ENCODE measurements around the gene POLA1.

POLA1 gene

DNA sequence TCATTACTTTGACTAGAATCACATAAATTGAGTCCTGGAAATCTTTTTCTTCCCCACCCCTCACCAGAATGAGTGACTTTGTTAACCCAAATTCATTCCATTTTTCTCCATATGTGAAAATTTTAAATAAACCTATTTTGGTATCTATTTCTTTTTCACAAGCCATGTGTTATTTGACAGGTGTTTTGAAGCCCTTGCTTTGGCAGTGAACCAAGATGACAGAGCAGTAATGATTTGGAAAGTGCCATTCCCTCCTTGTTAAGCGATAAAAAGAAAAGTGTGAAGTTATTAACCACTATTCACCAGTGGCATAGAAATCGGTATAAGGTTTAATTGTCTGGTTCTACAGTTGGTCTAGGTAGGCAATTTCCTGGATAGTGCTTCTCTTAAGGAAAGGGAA is 66.1 kb downstream of the POLA1 start:
- H3K4me1 ChIP-seq (ENCODE audit: control insufficient read depth, insufficient read depth, low read length), result no peaks in the 10 kb centered on the region
- no peak overlapping the region for H3K27ac ChIP-seq (ENCODE audit: extremely low read depth, low read depth, low read length)
- peaks cover 21 to 65% of the 10 kb centered on the region in 2 experiments for H3K36me3 ChIP-seq (ENCODE audit: control insufficient read depth in 2 of 2, insufficient read depth in 1 of 2, low read length in 2 of 2)
- ChIA-PET POLR2A (no interaction called here), CTCF (interaction anchor here (3.0 kb wide), 1 partner anchor 7 kb away, joined by 13 read pairs; no protein-coding TSS in a partner anchor)
- no peaks in the 10 kb centered on the region for H3K9me3 ChIP-seq (ENCODE audit: control insufficient read depth, insufficient read depth, low read depth, low read length)
- no peak overlapping the region for H3K4me3 ChIP-seq (ENCODE audit: low read depth, low read length)
- TF ChIP-seq, protein P1, sequence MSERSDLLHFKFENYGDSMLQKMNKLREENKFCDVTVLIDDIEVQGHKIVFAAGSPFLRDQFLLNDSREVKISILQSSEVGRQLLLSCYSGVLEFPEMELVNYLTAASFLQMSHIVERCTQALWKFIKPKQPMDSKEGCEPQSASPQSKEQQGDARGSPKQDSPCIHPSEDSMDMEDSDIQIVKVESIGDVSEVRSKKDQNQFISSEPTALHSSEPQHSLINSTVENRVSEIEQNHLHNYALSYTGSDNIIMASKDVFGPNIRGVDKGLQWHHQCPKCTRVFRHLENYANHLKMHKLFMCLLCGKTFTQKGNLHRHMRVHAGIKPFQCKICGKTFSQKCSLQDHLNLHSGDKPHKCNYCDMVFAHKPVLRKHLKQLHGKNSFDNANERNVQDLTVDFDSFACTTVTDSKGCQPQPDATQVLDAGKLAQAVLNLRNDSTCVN (tag by site-specific recombination; optimal IDR thresholded peaks at IDR 0.05), result no peak
- TF ChIP-seq KLF16 (tag by site-specific recombination; IDR thresholded peaks at IDR 0.05) (no peak), PRDM1 (tag by site-specific recombination; IDR thresholded peaks at IDR 0.05) (0 out of 2 replicates have a peak, but pooled peaks have one; percentile 4)

DNA sequence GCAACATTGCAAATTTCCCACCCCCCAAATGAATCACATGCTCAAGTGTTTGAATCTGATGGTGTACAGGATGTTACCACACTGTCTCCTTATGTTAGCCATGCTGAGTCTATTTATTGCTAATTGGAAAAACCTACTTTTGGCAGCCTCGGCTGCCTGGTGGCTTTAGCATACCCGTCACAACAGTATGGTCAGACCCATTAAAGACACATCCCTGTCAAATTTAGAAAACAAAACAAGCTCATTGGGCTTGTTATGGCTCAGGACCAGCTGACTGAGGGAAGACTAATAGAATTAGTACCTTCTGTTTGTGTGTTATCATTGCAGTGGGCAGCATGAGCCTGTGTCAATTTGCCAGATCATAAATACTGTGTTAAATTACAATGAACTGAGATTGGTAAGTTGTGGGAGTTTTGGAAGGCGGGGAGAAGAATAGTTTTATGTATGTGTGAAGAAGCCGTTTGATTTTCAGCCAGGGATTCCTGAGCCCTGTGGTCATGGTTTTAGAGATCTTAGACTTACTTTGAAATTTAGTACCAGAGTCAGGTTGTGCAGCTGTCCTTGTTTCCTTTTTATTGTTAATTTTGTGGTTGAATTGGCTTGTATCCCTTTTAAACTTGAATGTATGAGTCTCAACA is 66.8 kb downstream of the POLA1 start:
- CTCF ChIA-PET, result interaction anchor here (0.6 to 3.0 kb wide), 2 partner anchors 8 to 17 kb away, joined by 3 to 13 read pairs; no protein-coding TSS in a partner anchor
- H3K9me3 ChIP-seq (ENCODE audit: control insufficient read depth, insufficient read depth, low read depth, low read length), result no peaks in the 10 kb centered on the region
- no peak overlapping the region for H3K4me3 ChIP-seq (ENCODE audit: low read depth, low read length)
- H3K36me3 ChIP-seq (ENCODE audit: control insufficient read depth in 2 of 2, insufficient read depth in 1 of 2, low read length in 2 of 2), result peaks cover 25 to 65% of the 10 kb centered on the region in 2 experiments
- H3K4me1 ChIP-seq (ENCODE audit: control insufficient read depth, insufficient read depth, low read length), result no peaks in the 10 kb centered on the region
- POLR2A ChIA-PET, result no interaction called here
- no peak overlapping the region for H3K27ac ChIP-seq (ENCODE audit: extremely low read depth, low read depth, low read length)
- TF ChIP-seq KLF16 (tag by site-specific recombination; IDR thresholded peaks at IDR 0.05) (no peak), GLI4 (tag by site-specific recombination; IDR thresholded peaks at IDR 0.05) (no peak), WT1 (tag by site-specific recombination; IDR thresholded peaks at IDR 0.05) (peak; percentile 40; the same call in 1 of the 2 replicates), EGR2 (tag by site-specific recombination; IDR thresholded peaks at IDR 0.05; ENCODE audit: low read depth) (peak; percentile 79), ZFHX2 (tag by site-specific recombination; conservative IDR thresholded peaks at IDR 0.05) (peak; percentile 83), FEZF1 (tag by site-specific recombination; IDR thresholded peaks at IDR 0.05) (peak; percentile 29; the same call in 1 of the 2 replicates)
- TF ChIP-seq, protein P2, sequence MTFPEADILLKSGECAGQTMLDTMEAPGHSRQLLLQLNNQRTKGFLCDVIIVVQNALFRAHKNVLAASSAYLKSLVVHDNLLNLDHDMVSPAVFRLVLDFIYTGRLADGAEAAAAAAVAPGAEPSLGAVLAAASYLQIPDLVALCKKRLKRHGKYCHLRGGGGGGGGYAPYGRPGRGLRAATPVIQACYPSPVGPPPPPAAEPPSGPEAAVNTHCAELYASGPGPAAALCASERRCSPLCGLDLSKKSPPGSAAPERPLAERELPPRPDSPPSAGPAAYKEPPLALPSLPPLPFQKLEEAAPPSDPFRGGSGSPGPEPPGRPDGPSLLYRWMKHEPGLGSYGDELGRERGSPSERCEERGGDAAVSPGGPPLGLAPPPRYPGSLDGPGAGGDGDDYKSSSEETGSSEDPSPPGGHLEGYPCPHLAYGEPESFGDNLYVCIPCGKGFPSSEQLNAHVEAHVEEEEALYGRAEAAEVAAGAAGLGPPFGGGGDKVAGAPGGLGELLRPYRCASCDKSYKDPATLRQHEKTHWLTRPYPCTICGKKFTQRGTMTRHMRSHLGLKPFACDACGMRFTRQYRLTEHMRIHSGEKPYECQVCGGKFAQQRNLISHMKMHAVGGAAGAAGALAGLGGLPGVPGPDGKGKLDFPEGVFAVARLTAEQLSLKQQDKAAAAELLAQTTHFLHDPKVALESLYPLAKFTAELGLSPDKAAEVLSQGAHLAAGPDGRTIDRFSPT (tag by site-specific recombination; IDR thresholded peaks at IDR 0.05), result peak; percentile 19; the same call in 1 of the 2 replicates

DNA sequence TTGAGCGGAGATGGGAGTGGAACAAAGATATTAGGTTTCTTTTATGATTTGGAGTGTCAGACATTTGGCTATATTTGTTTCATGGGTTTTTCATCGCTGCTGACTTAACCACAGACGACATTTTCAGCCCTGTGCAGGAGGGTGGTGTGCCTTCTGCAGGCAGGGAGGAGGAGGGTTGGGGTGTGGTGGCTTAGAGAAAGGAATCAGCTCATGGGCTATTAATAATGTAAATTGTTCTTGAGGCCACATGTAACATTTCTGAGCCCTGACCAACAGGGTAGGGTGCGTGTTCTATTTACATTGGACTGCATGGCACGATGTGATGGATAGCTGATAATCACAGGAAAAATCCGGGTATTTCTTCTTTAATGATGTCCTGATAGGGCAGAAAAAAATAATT is 67.6 kb downstream of the POLA1 start:
- no peak for TF ChIP-seq ZFP3 (tag by site-specific recombination; IDR thresholded peaks at IDR 0.05; ENCODE audit: low read depth)
- TF ChIP-seq, protein P3, sequence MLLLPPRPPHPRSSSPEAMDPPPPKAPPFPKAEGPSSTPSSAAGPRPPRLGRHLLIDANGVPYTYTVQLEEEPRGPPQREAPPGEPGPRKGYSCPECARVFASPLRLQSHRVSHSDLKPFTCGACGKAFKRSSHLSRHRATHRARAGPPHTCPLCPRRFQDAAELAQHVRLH (tag by site-specific recombination; IDR thresholded peaks at IDR 0.05), result no peak
- TF ChIP-seq KLF7 (tag by site-specific recombination; IDR thresholded peaks at IDR 0.05; ENCODE audit: borderline replicate concordance), result no peak
- no peak for TF ChIP-seq MZF1 (tag by site-specific recombination; IDR thresholded peaks at IDR 0.05; ENCODE audit: borderline replicate concordance)
- Histone ChIP-seq H3K27ac (ENCODE audit: extremely low read depth, low read depth, low read length) (no peak overlapping the region), H3K36me3 (ENCODE audit: control insufficient read depth in 2 of 2, insufficient read depth in 1 of 2, low read length in 2 of 2) (peaks cover 25 to 69% of the 10 kb centered on the region in 2 experiments), H3K4me1 (ENCODE audit: control insufficient read depth, insufficient read depth, low read length) (no peaks in the 10 kb centered on the region), H3K4me3 (ENCODE audit: low read depth, low read length) (no peak overlapping the region), H3K9me3 (ENCODE audit: control insufficient read depth, insufficient read depth, low read depth, low read length) (no peaks in the 10 kb centered on the region)
- ChIA-PET CTCF (interaction anchor here (3.0 kb wide), 1 partner anchor 9 kb away, joined by 13 read pairs; no protein-coding TSS in a partner anchor), POLR2A (no interaction called here)

DNA sequence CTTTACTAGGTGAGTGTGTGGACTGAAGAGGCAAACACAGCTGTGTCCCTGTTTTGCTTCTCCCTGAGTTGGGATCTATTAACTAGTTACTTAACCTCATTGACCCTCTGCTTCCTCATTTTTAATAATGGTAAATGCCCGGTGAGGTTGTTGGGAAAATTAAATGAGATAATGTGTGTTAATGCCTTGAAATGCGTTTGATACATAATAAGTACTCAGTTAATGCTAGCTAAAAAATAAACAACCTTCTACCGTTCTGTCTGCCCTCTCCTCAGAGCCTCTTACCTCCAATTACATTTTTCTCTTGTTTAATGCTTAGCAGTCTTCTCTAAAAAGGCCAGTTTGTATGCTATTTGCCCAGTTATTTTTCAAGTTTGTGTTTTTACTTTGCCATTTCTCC is 70.3 kb downstream of the POLA1 start:
- ChIA-PET CTCF (no interaction called here), POLR2A (no interaction called here)
- peak; percentile 94 for TF ChIP-seq ZNF664 (tag by site-specific recombination; IDR thresholded peaks at IDR 0.05)
- TF ChIP-seq ZNF707 (tag by site-specific recombination; IDR thresholded peaks at IDR 0.05), result no peak
- no peak overlapping the region for H3K27ac ChIP-seq (ENCODE audit: extremely low read depth, low read depth, low read length)
- H3K36me3 ChIP-seq (ENCODE audit: control insufficient read depth in 2 of 2, insufficient read depth in 1 of 2, low read length in 2 of 2), result peaks cover 20 to 81% of the 10 kb centered on the region in 2 experiments
- H3K4me3 ChIP-seq (ENCODE audit: low read depth, low read length), result no peak overlapping the region
- H3K9me3 ChIP-seq (ENCODE audit: control insufficient read depth, insufficient read depth, low read depth, low read length), result no peaks in the 10 kb centered on the region
- no peaks in the 10 kb centered on the region for H3K4me1 ChIP-seq (ENCODE audit: control insufficient read depth, insufficient read depth, low read length)
